Nephron progenitor cell (in vitro differentiated cells): ENCODE results near the gene TBKBP1.

ENCODE experiments used
- DNase-seq: peaks from one replicate; pipeline ENCODE4 v3.0.0; 2021
- H3K27ac Mint-ChIP-seq: 2 replicates; pipeline ENCODE4 v1.8.0; 2021; ENCODE audit warnings: mild to moderate bottlenecking, moderate library complexity, mixed read lengths
- H3K27me3 Mint-ChIP-seq: 2 replicates; pipeline ENCODE4 v1.8.0; 2021; ENCODE audit warnings: mild to moderate bottlenecking, low read depth, mixed read lengths; ENCODE audit not compliant: poor library complexity
- H3K36me3 Mint-ChIP-seq: 2 replicates; pipeline ENCODE4 v1.8.0; 2021; ENCODE audit warnings: low read depth, mixed read lengths
- H3K4me1 Mint-ChIP-seq: 2 replicates; pipeline ENCODE4 v1.8.0; 2021; ENCODE audit warnings: mixed read lengths
- H3K4me3 Mint-ChIP-seq: 2 replicates; pipeline ENCODE4 v1.8.0; 2021; ENCODE audit warnings: mild to moderate bottlenecking, moderate library complexity, mixed read lengths
- H3K9me3 Mint-ChIP-seq: 2 replicates; pipeline ENCODE4 v1.8.0; 2021; ENCODE audit warnings: mild to moderate bottlenecking, moderate library complexity, mixed read lengths
- CTCF ChIP-seq: fragments of 200-600 bp; sonication (generic); IDR thresholded peaks from 2 replicates; pipeline ENCODE4 v1.5.0; 2021; ENCODE audit warnings: antibody characterized with exemption

TBKBP1 gene

GRCh38 chr17:47695429-47696376 lies 1.7 kb downstream of the TBKBP1 start:
- peaks cover 5% of the 10 kb centered on the region for H3K27me3 Mint-ChIP-seq
- no peak for TF ChIP-seq CTCF
- peak overlapping the region; percentile 94 for H3K4me3 Mint-ChIP-seq
- no peaks in the 10 kb centered on the region for H3K9me3 Mint-ChIP-seq
- H3K36me3 Mint-ChIP-seq: peaks cover 5% of the 10 kb centered on the region
- peak overlapping the region; percentile 94 for H3K27ac Mint-ChIP-seq
- peak; percentile 53 for DNase-seq
- peaks cover 64% of the 10 kb centered on the region for H3K4me1 Mint-ChIP-seq

- DNase-seq: no peak
- no peak for TF ChIP-seq CTCF
- Mint-ChIP-seq H3K27me3 (peaks cover 2% of the 10 kb centered on the region), H3K36me3 (peaks cover 9% of the 10 kb centered on the region), H3K9me3 (no peaks in the 10 kb centered on the region), H3K4me1 (peaks cover 66% of the 10 kb centered on the region), H3K27ac (peak overlapping the region; percentile 78), H3K4me3 (peak overlapping the region; percentile 64)
Measured at GRCh38 chr17:47696717-47697642, 3.0 kb downstream of the TBKBP1 start.

GRCh38 chr17:47697906-47698711 lies 4.1 kb downstream of the TBKBP1 start:
- Mint-ChIP-seq H3K27ac (no peak overlapping the region), H3K27me3 (peaks cover 2% of the 10 kb centered on the region), H3K36me3 (peaks cover 9% of the 10 kb centered on the region), H3K4me3 (no peak overlapping the region), H3K9me3 (no peaks in the 10 kb centered on the region), H3K4me1 (peaks cover 63% of the 10 kb centered on the region)
- no peak for TF ChIP-seq CTCF
- no peak for DNase-seq

GRCh38 chr17:47698749-47699535 lies 5.0 kb downstream of the TBKBP1 start:
- peaks cover 65% of the 10 kb centered on the region for H3K4me1 Mint-ChIP-seq
- H3K9me3 Mint-ChIP-seq: no peaks in the 10 kb centered on the region
- no peak overlapping the region for H3K4me3 Mint-ChIP-seq
- H3K36me3 Mint-ChIP-seq: peaks cover 9% of the 10 kb centered on the region
- peak; percentile 99 for TF ChIP-seq CTCF
- peak; percentile 85 for DNase-seq
- peaks cover 2% of the 10 kb centered on the region for H3K27me3 Mint-ChIP-seq
- H3K27ac Mint-ChIP-seq: no peak overlapping the region

DNA sequence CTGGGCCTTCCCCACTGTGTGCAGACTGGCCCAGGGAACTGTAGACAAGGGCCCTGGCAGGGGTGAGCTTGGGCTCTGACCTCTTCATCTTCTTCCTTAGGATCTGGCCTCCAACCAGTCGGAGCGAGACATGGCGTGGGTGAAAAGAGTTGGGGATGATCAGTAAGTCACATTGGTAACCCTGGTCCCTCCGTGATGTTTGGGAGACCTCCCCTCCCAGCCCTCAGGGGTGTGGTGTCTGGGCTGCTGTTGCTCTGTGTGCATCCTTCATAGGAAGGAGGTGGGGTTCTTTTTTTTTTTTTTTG lies 5.5 kb downstream of the TBKBP1 start:
- H3K4me3 Mint-ChIP-seq: no peak overlapping the region
- H3K27ac Mint-ChIP-seq: no peak overlapping the region
- peaks cover 67% of the 10 kb centered on the region for H3K4me1 Mint-ChIP-seq
- TF ChIP-seq CTCF: no peak
- peaks cover 2% of the 10 kb centered on the region for H3K27me3 Mint-ChIP-seq
- H3K36me3 Mint-ChIP-seq: peaks cover 11% of the 10 kb centered on the region
- H3K9me3 Mint-ChIP-seq: no peaks in the 10 kb centered on the region
- no peak for DNase-seq
